ENCODE measurements around the gene TPCN1. TPM values are rescaled to one million over a fixed set of nuclear protein-coding genes. Genes with fewer than 3 reads are reported as not detected.

Gene TPCN1
- total RNA-seq, 1 experiment from 2014 or later: 42.7 TPM

GRCh38 chr12:113267621-113268020, 46.4 kb downstream of the TPCN1 start:
- CTCF ChIA-PET: no interaction called here
- Histone ChIP-seq H3K79me2 (ENCODE audit: low read depth) (no peaks in the 10 kb centered on the region), H4K20me1 (ENCODE audit: insufficient read depth) (no peaks in the 10 kb centered on the region), H3K36me3 (ENCODE audit: low read depth) (0 out of 2 replicates have a peak, but pooled peaks cover 2% of the 10 kb centered on the region), H3K27ac (no peak overlapping the region), H3K4me1 (replicated peaks; ENCODE audit: insufficient read depth) (no peaks in the 10 kb centered on the region), H3K4me3 (no peak overlapping the region), H2AFZ (no peak overlapping the region), H3F3A (ENCODE audit: insufficient read depth, low read depth) (no peaks in the 10 kb centered on the region), H3K4me2 (no peak overlapping the region), H3K9me2 (ENCODE audit: insufficient read depth) (no peaks in the 10 kb centered on the region), H3K27me3 (ENCODE audit: insufficient read depth, low read depth) (no peaks in the 10 kb centered on the region), H3K9me3 (ENCODE audit: insufficient read depth, low read depth) (no peaks in the 10 kb centered on the region)
- POLR2A ChIA-PET (ENCODE audit: unreplicated experiment): interaction anchor here (0.6 kb wide), 1 partner anchor 83 kb away, joined by 3 read pairs; no protein-coding TSS in a partner anchor
- TF ChIP-seq EZH2 (IDR thresholded peaks at IDR 0.05; ENCODE audit: low read depth) (no peak), CTCF (conservative IDR thresholded peaks at IDR 0.05) (no peak)
- DNase-seq: no peak
- intact Hi-C loops (cut with micrococcal nuclease; ENCODE audit: unreplicated experiment): no loop called here
- no TSS peak for BruUV-seq (replicated peaks)

GRCh38 chr12:113268136-113268535, 46.9 kb downstream of the TPCN1 start:
- no peaks in the 10 kb centered on the region for H3K9me2 ChIP-seq (ENCODE audit: insufficient read depth)
- H3K27me3 ChIP-seq (ENCODE audit: insufficient read depth, low read depth): no peaks in the 10 kb centered on the region
- DNase-seq: no peak
- no peak overlapping the region for H3K27ac ChIP-seq
- POLR2A ChIA-PET (ENCODE audit: unreplicated experiment): no interaction called here
- no peaks in the 10 kb centered on the region for H3K79me2 ChIP-seq (ENCODE audit: low read depth)
- H3K4me1 ChIP-seq (replicated peaks; ENCODE audit: insufficient read depth): no peaks in the 10 kb centered on the region
- no peaks in the 10 kb centered on the region for H3K36me3 ChIP-seq (ENCODE audit: low read depth)
- no peaks in the 10 kb centered on the region for H3F3A ChIP-seq (ENCODE audit: insufficient read depth, low read depth)
- H4K20me1 ChIP-seq (ENCODE audit: insufficient read depth): no peaks in the 10 kb centered on the region
- TF ChIP-seq CTCF (conservative IDR thresholded peaks at IDR 0.05) (no peak), EZH2 (IDR thresholded peaks at IDR 0.05; ENCODE audit: low read depth) (no peak)
- no peak overlapping the region for H2AFZ ChIP-seq
- H3K4me3 ChIP-seq: no peak overlapping the region
- CTCF ChIA-PET: no interaction called here
- intact Hi-C loops (cut with micrococcal nuclease; ENCODE audit: unreplicated experiment): no loop called here
- no peak overlapping the region for H3K4me2 ChIP-seq
- no TSS peak for BruUV-seq (replicated peaks)
- H3K9me3 ChIP-seq (ENCODE audit: insufficient read depth, low read depth): no peaks in the 10 kb centered on the region

GRCh38 chr12:113268621-113269020, 47.4 kb downstream of the TPCN1 start:
- Histone ChIP-seq H3K27me3 (ENCODE audit: insufficient read depth, low read depth) (no peaks in the 10 kb centered on the region), H3K27ac (no peak overlapping the region), H3K4me3 (no peak overlapping the region), H4K20me1 (ENCODE audit: insufficient read depth) (no peaks in the 10 kb centered on the region), H3K79me2 (ENCODE audit: low read depth) (no peaks in the 10 kb centered on the region), H3K4me1 (replicated peaks; ENCODE audit: insufficient read depth) (no peaks in the 10 kb centered on the region), H3F3A (ENCODE audit: insufficient read depth, low read depth) (no peaks in the 10 kb centered on the region), H3K4me2 (no peak overlapping the region), H3K9me3 (ENCODE audit: insufficient read depth, low read depth) (no peaks in the 10 kb centered on the region), H2AFZ (no peak overlapping the region), H3K9me2 (ENCODE audit: insufficient read depth) (no peaks in the 10 kb centered on the region), H3K36me3 (ENCODE audit: low read depth) (no peaks in the 10 kb centered on the region)
- CTCF ChIA-PET: no interaction called here
- no peak for DNase-seq
- TF ChIP-seq EZH2 (IDR thresholded peaks at IDR 0.05; ENCODE audit: low read depth): no peak
- TF ChIP-seq CTCF (conservative IDR thresholded peaks at IDR 0.05): no peak
- POLR2A ChIA-PET (ENCODE audit: unreplicated experiment): no interaction called here
- BruUV-seq (replicated peaks): no TSS peak
- intact Hi-C loops (cut with micrococcal nuclease; ENCODE audit: unreplicated experiment): no loop called here

All from PC-9 (cell line).